Measurements from ENCODE around the gene DYNLT4. TPM values are rescaled to one million over a fixed set of nuclear protein-coding genes. Genes with fewer than 3 reads are reported as not detected.
"Not testable (repeated sequence)": the region's sequence is repeated elsewhere in the genome, so short reads cannot be mapped to it uniquely, and the experiment has no call there.

Gene DYNLT4
- total and polyA plus RNA-seq, 12 donors = 0.94 to 10.3 (median 2.8) TPM; not detected in 2

DNA sequence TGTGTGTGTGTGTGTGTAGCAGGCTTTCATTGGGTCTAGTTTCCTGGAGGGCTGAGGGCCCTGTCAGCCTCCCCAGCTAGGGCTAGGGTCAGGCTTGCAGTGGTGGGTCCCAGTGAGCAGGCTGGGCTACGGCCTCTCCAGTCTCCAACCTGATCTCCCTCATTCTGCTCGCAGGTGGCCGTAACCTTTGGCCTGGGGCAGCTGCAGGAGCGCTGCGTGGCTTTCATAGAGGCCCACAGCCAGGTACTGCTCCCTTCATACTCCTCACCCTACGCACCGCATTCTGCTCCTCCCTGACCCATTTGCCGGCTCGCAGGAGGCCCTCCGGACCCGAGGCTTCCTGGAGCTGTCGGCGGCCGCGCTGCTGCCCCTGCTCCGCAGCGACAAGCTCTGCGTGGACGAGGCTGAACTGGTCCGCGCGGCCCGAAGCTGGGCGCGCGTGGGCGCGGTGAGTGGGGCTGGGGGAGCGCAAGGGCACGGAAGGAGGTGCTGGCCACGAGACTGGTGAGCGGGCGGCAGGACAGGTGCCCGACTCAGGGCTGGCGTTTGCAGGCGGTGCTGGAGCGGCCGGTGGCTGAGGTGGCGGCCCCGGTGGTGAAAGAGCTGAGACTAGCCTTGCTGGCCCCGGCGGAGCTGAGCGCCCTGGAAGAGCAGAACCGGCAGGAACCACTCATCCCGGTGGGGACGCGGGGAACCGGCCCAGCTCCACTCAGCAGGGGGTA lies 5.8 kb upstream of the DYNLT4 start:
- peak overlapping the region in 3 of 5 donors; percentile 60 to 89 (median 87) for H3K27ac ChIP-seq
- no peaks in the 10 kb centered on the region for H3K27me3 ChIP-seq
- TF ChIP-seq POLR2A (IDR thresholded peaks at IDR 0.05) = no peak
- TF ChIP-seq, protein P1, sequence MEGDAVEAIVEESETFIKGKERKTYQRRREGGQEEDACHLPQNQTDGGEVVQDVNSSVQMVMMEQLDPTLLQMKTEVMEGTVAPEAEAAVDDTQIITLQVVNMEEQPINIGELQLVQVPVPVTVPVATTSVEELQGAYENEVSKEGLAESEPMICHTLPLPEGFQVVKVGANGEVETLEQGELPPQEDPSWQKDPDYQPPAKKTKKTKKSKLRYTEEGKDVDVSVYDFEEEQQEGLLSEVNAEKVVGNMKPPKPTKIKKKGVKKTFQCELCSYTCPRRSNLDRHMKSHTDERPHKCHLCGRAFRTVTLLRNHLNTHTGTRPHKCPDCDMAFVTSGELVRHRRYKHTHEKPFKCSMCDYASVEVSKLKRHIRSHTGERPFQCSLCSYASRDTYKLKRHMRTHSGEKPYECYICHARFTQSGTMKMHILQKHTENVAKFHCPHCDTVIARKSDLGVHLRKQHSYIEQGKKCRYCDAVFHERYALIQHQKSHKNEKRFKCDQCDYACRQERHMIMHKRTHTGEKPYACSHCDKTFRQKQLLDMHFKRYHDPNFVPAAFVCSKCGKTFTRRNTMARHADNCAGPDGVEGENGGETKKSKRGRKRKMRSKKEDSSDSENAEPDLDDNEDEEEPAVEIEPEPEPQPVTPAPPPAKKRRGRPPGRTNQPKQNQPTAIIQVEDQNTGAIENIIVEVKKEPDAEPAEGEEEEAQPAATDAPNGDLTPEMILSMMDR (IDR thresholded peaks at IDR 0.05) = no peak
- peaks cover 43 to 55% of the 10 kb centered on the region in 2 donors for H3K4me1 ChIP-seq (replicated peaks in 1 of 2)
- DNase-seq = peak in 4 of 7 donors; percentile 18 to 61 (median 35)
- 61 to 84% (median 68%) methylated on average over 35 to 48 of the region's 48 CpGs for WGBS, 4 donors
- no peaks in the 10 kb centered on the region for H3K9me3 ChIP-seq (replicated peaks in 1 of 3)
- intact Hi-C loops (cut with DNase I) = no loop called here
- H3K36me3 ChIP-seq (replicated peaks in 1 of 2) = peaks cover 0 to 6% of the 10 kb centered on the region in 2 donors
- peak overlapping the region in 1 of 4 donors; percentile 45 for H3K4me3 ChIP-seq

DNA sequence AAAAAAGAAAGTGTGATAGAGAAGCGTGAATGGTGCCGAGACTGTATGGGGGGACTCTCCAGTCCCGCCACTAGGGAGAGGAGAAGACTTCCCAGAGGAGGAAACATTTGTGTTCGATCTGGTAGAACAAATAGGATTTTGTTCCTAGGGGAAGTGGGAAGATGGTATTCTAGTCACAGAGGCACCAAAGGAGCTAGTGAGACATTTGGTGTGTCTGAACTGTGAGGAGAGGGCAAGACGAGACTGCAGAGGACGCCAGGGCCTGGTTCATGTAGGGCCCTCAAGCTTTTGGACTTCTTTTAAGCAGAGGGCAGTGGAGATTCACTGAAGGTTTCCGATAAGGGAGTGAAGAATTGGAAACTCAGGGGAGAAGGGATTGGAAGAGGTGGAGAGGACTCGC lies 4.1 kb upstream of the DYNLT4 start:
- Histone ChIP-seq H3K27ac (peak overlapping the region in 4 of 5 donors; percentile 96 to 100 (median 99)), H3K36me3 (replicated peaks in 1 of 2) (peaks cover 0 to 9% of the 10 kb centered on the region in 2 donors), H3K9me3 (replicated peaks in 1 of 3) (no peaks in the 10 kb centered on the region), H3K4me1 (replicated peaks in 1 of 2) (peaks cover 60 to 72% of the 10 kb centered on the region in 2 donors), H3K27me3 (no peaks in the 10 kb centered on the region), H3K4me3 (no peak overlapping the region)
- 61 to 70% (median 68%) methylated on average over 8 of the region's 8 CpGs for WGBS, 4 donors
- peak in 3 of 7 donors; percentile 15 to 27 (median 21) for DNase-seq
- TF ChIP-seq, protein P1 (IDR thresholded peaks at IDR 0.05) = no peak
- TF ChIP-seq POLR2A (IDR thresholded peaks at IDR 0.05) = no peak
- intact Hi-C loops (cut with DNase I) = no loop called here

DNA sequence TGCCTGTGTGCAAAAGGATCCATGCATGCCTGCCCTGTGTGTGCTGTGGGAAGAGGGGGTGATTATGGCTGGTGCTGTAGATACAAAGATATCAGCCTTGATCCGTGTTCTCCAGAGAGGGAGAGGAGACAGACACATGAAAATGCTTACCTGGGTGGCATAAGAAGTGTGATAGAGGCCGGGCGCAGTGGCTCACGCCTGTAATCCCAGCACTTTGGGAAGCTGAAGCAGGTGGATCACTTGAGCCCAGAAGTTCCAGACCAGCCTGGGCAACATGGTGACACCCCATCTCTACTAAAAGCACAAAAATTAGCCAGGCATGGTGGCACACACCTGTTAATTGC lies 3.6 kb upstream of the DYNLT4 start:
- Histone ChIP-seq H3K4me1 (replicated peaks in 1 of 2) (peaks cover 64 to 77% of the 10 kb centered on the region in 2 donors), H3K36me3 (replicated peaks in 1 of 2) (peaks cover 0 to 14% of the 10 kb centered on the region in 2 donors), H3K4me3 (peak overlapping the region in 1 of 4 donors; percentile 48), H3K27ac (peak overlapping the region in 4 of 5 donors; percentile 96 to 100 (median 99))
- H3K9me3 ChIP-seq (replicated peaks in 1 of 3); intact Hi-C loops (cut with DNase I); H3K27me3 ChIP-seq: not testable (repeated sequence)
- DNase-seq = peak in 2 of 7 donors; percentile 23 to 52
- WGBS, 4 donors = 82 to 87% (median 84%) methylated on average over 4 of the region's 4 CpGs

DNA sequence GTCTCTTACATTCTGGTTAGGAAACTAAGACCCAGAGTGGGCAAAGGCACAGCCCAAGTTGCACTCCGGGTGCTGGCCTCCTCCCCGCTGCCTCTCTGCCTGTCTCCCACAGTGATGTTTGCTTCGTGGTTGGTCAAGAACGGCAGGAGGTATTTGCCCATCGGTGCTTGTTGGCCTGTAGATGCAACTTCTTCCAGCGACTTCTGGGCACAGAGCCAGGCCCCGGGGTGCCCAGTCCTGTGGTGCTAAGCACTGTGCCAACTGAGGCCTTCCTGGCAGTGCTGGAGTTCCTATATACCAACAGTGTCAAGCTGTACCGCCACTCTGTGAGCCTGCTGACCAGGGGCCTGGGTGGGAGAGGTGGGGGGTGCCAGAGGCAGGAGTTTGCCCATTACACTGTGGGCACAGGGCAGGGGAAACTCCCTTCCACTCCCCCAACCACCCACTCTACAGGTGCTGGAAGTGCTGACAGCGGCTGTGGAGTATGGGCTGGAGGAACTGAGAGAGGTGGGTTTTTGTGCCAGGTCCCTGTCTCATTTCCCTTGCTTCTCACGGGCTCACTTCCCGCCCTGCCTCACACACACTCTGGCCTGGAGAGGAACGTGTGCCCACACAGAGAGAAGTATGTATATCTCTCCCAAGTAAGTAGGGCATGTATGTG lies 3.1 kb upstream of the DYNLT4 start:
- intact Hi-C loops (cut with DNase I) = no loop called here
- WGBS, 4 donors = 33 to 52% (median 42%) methylated on average over 9 to 12 of the region's 12 CpGs
- H3K27me3 ChIP-seq = no peaks in the 10 kb centered on the region
- H3K4me1 ChIP-seq (replicated peaks in 1 of 2) = peaks cover 64 to 77% of the 10 kb centered on the region in 2 donors
- peak overlapping the region in 1 of 4 donors; percentile 48 for H3K4me3 ChIP-seq
- peaks cover 0 to 19% of the 10 kb centered on the region in 2 donors for H3K36me3 ChIP-seq (replicated peaks in 1 of 2)
- H3K9me3 ChIP-seq (replicated peaks in 1 of 3) = no peaks in the 10 kb centered on the region
- peak in 1 of 2 donors; percentile 7 for TF ChIP-seq POLR2A (IDR thresholded peaks at IDR 0.05)
- TF ChIP-seq, protein P1 (IDR thresholded peaks at IDR 0.05) = no peak
- H3K27ac ChIP-seq = peak overlapping the region; percentile 1 to 100 (median 99)
- DNase-seq = peak; percentile 74 to 89 (median 86)

Measured in adrenal gland (tissue), 12 donors.